HUES64 (cell line): Measurements from ENCODE around the gene PTCRA.
A peak's percentile ranks its signal among the peaks of the same experiment; 100 is the strongest.
"Not testable (repeated sequence)": the region's sequence is repeated elsewhere in the genome, so short reads cannot be mapped to it uniquely, and the experiment has no call there.

Experiments
- H3K27ac ChIP-seq: 2 replicates; pipeline ENCODE4 v1.7.0; 2013; ENCODE audit warnings: low read depth, low read length, inconsistent platforms
- H3K27me3 ChIP-seq: 2 replicates; pipeline ENCODE4 v1.6.1; 2013; ENCODE audit warnings: mild to moderate bottlenecking, low read length; ENCODE audit not compliant: insufficient read depth
- H3K36me3 ChIP-seq: 2 replicates; pipeline ENCODE4 v1.6.1; 2013; ENCODE audit warnings: mild to moderate bottlenecking, low read length; ENCODE audit not compliant: insufficient read depth
- H3K4me1 ChIP-seq: 2 replicates; pipeline ENCODE4 v1.6.1; 2013; ENCODE audit warnings: mild to moderate bottlenecking, low read length, moderate library complexity; ENCODE audit not compliant: insufficient read depth
- H3K4me3 ChIP-seq: 2 replicates; pipeline ENCODE4 v1.5.1; 2013; ENCODE audit warnings: mild to moderate bottlenecking, low read length, moderate library complexity
- H3K9ac ChIP-seq: 2 replicates; pipeline ENCODE4 v1.6.1; 2013; ENCODE audit warnings: mild to moderate bottlenecking, low read depth, low read length
- H3K9me3 ChIP-seq: 2 replicates; pipeline ENCODE4 v1.6.1; 2013; ENCODE audit warnings: low read depth, low read length; ENCODE audit not compliant: insufficient read depth
- WGBS: fragments of 150-250, 120-280 bp; methylation state at CpG from one replicate; pipeline ENCODE4 v1.1.7; 2013; ENCODE audit warnings: missing lambda C conversion rate; 5-methylcytosine and 5-hydroxymethylcytosine counted together

PTCRA gene

GRCh38 chr6:42889815-42890214 is 26.0 kb upstream of the PTCRA start:
- WGBS, result 65% methylated on average over 4 of the region's 4 CpGs

GRCh38 chr6:42890311-42891198 is 25.3 kb upstream of the PTCRA start:
- WGBS, result 10% methylated on average over 63 of the region's 63 CpGs
- H3K27me3 ChIP-seq, result no peaks in the 10 kb centered on the region
- H3K36me3 ChIP-seq, result peaks cover 21% of the 10 kb centered on the region
- peak overlapping the region; percentile 87 for H3K4me3 ChIP-seq
- H3K27ac ChIP-seq, result peak overlapping the region; percentile 99
- no peaks in the 10 kb centered on the region for H3K9me3 ChIP-seq
- peaks cover 5% of the 10 kb centered on the region; the same call in 1 of the 2 replicates for H3K4me1 ChIP-seq
- H3K9ac ChIP-seq, result peak overlapping the region; percentile 98

More at GRCh38 chr6:42889815-42890214, 26.0 kb upstream of the PTCRA start:
- Histone ChIP-seq H3K4me3 (peak overlapping the region; percentile 87), H3K36me3 (peaks cover 28% of the 10 kb centered on the region), H3K27me3 (no peaks in the 10 kb centered on the region), H3K9me3 (no peaks in the 10 kb centered on the region), H3K27ac (peak overlapping the region; percentile 99), H3K4me1 (peaks cover 5% of the 10 kb centered on the region; the same call in 1 of the 2 replicates), H3K9ac (peak overlapping the region; percentile 98)

- Histone ChIP-seq H3K27me3 (no peaks in the 10 kb centered on the region), H3K4me1 (peaks cover 5% of the 10 kb centered on the region; the same call in 1 of the 2 replicates), H3K4me3 (peak overlapping the region; percentile 87), H3K9ac (peak overlapping the region; percentile 98), H3K27ac (peak overlapping the region; percentile 99), H3K9me3 (no peaks in the 10 kb centered on the region), H3K36me3 (peaks cover 14% of the 10 kb centered on the region)
- WGBS, result 82% methylated on average over 17 of the region's 17 CpGs
These were observed 24.6 kb upstream of the PTCRA start for GRCh38 chr6:42891199-42891722.

- H3K27me3 ChIP-seq, result not testable (repeated sequence)
These were observed 21.6 kb upstream of the PTCRA start for GRCh38 chr6:42894041-42894828.

GRCh38 chr6:42896178-42896719 is 19.6 kb upstream of the PTCRA start:
- Histone ChIP-seq H3K9me3 (no peaks in the 10 kb centered on the region), H3K4me3 (no peak overlapping the region), H3K36me3 (no peaks in the 10 kb centered on the region), H3K4me1 (peaks cover 11% of the 10 kb centered on the region; the same call in 1 of the 2 replicates), H3K27me3 (no peaks in the 10 kb centered on the region), H3K9ac (no peak overlapping the region), H3K27ac (no peak overlapping the region)
- 94% methylated on average over 10 of the region's 10 CpGs for WGBS

More at GRCh38 chr6:42894041-42894828, 21.6 kb upstream of the PTCRA start:
- not testable (repeated sequence) for H3K4me3 ChIP-seq, H3K9me3 ChIP-seq, H3K27ac ChIP-seq, H3K4me1 ChIP-seq, H3K36me3 ChIP-seq, H3K9ac ChIP-seq
- WGBS, result 84% methylated on average over 19 of the region's 19 CpGs

- Histone ChIP-seq H3K36me3 (no peaks in the 10 kb centered on the region), H3K27me3 (no peaks in the 10 kb centered on the region), H3K4me1 (peaks cover 11% of the 10 kb centered on the region; the same call in 1 of the 2 replicates), H3K9me3 (no peaks in the 10 kb centered on the region), H3K9ac (0 out of 2 replicates have a peak overlapping the region, but pooled peaks have one; percentile 1), H3K27ac (no peak overlapping the region), H3K4me3 (no peak overlapping the region)
- 14% methylated on average over 10 of the region's 10 CpGs for WGBS
These were observed 16.9 kb upstream of the PTCRA start for GRCh38 chr6:42898891-42899361.

- no peaks in the 10 kb centered on the region for H3K9me3 ChIP-seq
- peaks cover 11% of the 10 kb centered on the region; the same call in 1 of the 2 replicates for H3K4me1 ChIP-seq
- peak overlapping the region; percentile 15; the same call in 1 of the 2 replicates for H3K27ac ChIP-seq
- no peaks in the 10 kb centered on the region for H3K27me3 ChIP-seq
- no peak overlapping the region for H3K4me3 ChIP-seq
- no peaks in the 10 kb centered on the region for H3K36me3 ChIP-seq
- H3K9ac ChIP-seq, result no peak overlapping the region
- WGBS, result 24% methylated on average over 8 of the region's 8 CpGs
These were observed 16.0 kb upstream of the PTCRA start for GRCh38 chr6:42899871-42900270.

- WGBS, result 17% methylated on average over 11 of the region's 11 CpGs
- no peak overlapping the region for H3K9ac ChIP-seq
- H3K4me3 ChIP-seq, result no peak overlapping the region
- H3K9me3 ChIP-seq, result no peaks in the 10 kb centered on the region
- H3K36me3 ChIP-seq, result no peaks in the 10 kb centered on the region
- no peaks in the 10 kb centered on the region for H3K27me3 ChIP-seq
- H3K27ac ChIP-seq, result no peak overlapping the region
- H3K4me1 ChIP-seq, result peaks cover 11% of the 10 kb centered on the region; the same call in 1 of the 2 replicates
These were observed 14.3 kb upstream of the PTCRA start for GRCh38 chr6:42901538-42901957.

- H3K9me3 ChIP-seq, H3K36me3 ChIP-seq, H3K27ac ChIP-seq, H3K9ac ChIP-seq, H3K27me3 ChIP-seq, H3K4me3 ChIP-seq: not testable (repeated sequence)
- WGBS, result 85% methylated on average over 22 of the region's 22 CpGs
- peaks cover 11% of the 10 kb centered on the region; the same call in 1 of the 2 replicates for H3K4me1 ChIP-seq
These were observed 13.2 kb upstream of the PTCRA start for GRCh38 chr6:42902429-42903263.

- H3K36me3 ChIP-seq, result no peaks in the 10 kb centered on the region
- H3K27me3 ChIP-seq, result no peaks in the 10 kb centered on the region
- H3K4me1 ChIP-seq, result peaks cover 6% of the 10 kb centered on the region; the same call in 1 of the 2 replicates
- H3K27ac ChIP-seq, result no peak overlapping the region
- WGBS, result 96% methylated on average over 10 of the region's 10 CpGs
- H3K9me3 ChIP-seq, result no peaks in the 10 kb centered on the region
- H3K4me3 ChIP-seq, result no peak overlapping the region
- H3K9ac ChIP-seq, result no peak overlapping the region
These were observed 11.4 kb upstream of the PTCRA start for GRCh38 chr6:42904467-42904866.
